ENCODE results near the gene FOXO3B. TPM values are rescaled to one million over a fixed set of nuclear protein-coding genes. Genes with fewer than 3 reads are reported as not detected.
"Not testable (repeated sequence)": the region's sequence is repeated elsewhere in the genome, so short reads cannot be mapped to it uniquely, and the experiment has no call there.

FOXO3B gene
- total RNA-seq, 1 experiment from 2014 or later: 18.6 TPM

- H2BK5ac ChIP-seq (ENCODE audit: insufficient read length, low read length); H3K14ac ChIP-seq (ENCODE audit: insufficient read depth, low read length); H3T11ph ChIP-seq (ENCODE audit: low read length); H3K4me3 Mint-ChIP-seq; H3K4ac ChIP-seq (ENCODE audit: low read depth, low read length); H3K23ac ChIP-seq (ENCODE audit: insufficient read length, low read depth, low read length); H3K18ac ChIP-seq (ENCODE audit: insufficient read length, low read depth, low read length); H2BK15ac ChIP-seq (ENCODE audit: low read depth, low read length); H2AFZ ChIP-seq (ENCODE audit: low read length); H3K9me3 ChIP-seq (ENCODE audit: control insufficient read depth, low read depth, low read length); DNase-seq; H3K4me1 Mint-ChIP-seq; H3K23me2 ChIP-seq (ENCODE audit: insufficient read length, low read depth, low read length, poor library complexity, severe bottlenecking); H3K56ac ChIP-seq (ENCODE audit: insufficient read length, low read depth, low read length); H3K27ac ChIP-seq (ENCODE audit: insufficient read length, low read depth, low read length); H3K9ac ChIP-seq (ENCODE audit: extremely low read depth, insufficient read length, low read length); H3K27ac Mint-ChIP-seq; H3K79me2 ChIP-seq (ENCODE audit: insufficient read depth, low read length); H4K91ac ChIP-seq (ENCODE audit: insufficient read length, low read depth, low read length); H3K27me3 Mint-ChIP-seq (ENCODE audit: low read depth); H3K4me2 ChIP-seq (ENCODE audit: insufficient read depth, insufficient read length, low read length); H4K8ac ChIP-seq (replicated peaks; ENCODE audit: insufficient read length, low read depth, low read length); H2BK120ac ChIP-seq (ENCODE audit: low read depth, low read length, poor library complexity, severe bottlenecking); H3K79me1 ChIP-seq (ENCODE audit: insufficient read depth, low read depth, low read length, poor library complexity, severe bottlenecking); H2BK12ac ChIP-seq (ENCODE audit: insufficient read length, low read depth, low read length); H2AK5ac ChIP-seq (ENCODE audit: insufficient read length, low read length); H4K20me1 ChIP-seq (ENCODE audit: control insufficient read depth, insufficient read depth, insufficient read length); H3K4me1 ChIP-seq (ENCODE audit: insufficient read depth, low read length); H2BK20ac ChIP-seq (ENCODE audit: low read depth, low read length, poor library complexity, severe bottlenecking); H3K27me3 ChIP-seq (ENCODE audit: insufficient read depth, low read length); H4K5ac ChIP-seq (ENCODE audit: insufficient read length, low read depth, low read length): not testable (repeated sequence)
- peaks cover 41 to 61% of the 10 kb centered on the region in 2 experiments for H3K9me3 Mint-ChIP-seq
- no CpG with 5 or more reads among the region's 102 CpGs for WGBS (ENCODE audit: extremely low coverage, insufficient read length, low lambda C conversion rate)
- peaks cover 65 to 80% (median 71%) of the 10 kb centered on the region in 3 experiments for H3K36me3 Mint-ChIP-seq (ENCODE audit: insufficient read depth in 1 of 3, low read depth in 3 of 3)
Observed at GRCh38 chr17:18672395-18673227, 9.5 kb downstream of the FOXO3B start.

- not testable (repeated sequence) for H3K56ac ChIP-seq (ENCODE audit: insufficient read length, low read depth, low read length); H3T11ph ChIP-seq (ENCODE audit: low read length); H2AFZ ChIP-seq (ENCODE audit: low read length); H2BK5ac ChIP-seq (ENCODE audit: insufficient read length, low read length); H4K20me1 ChIP-seq (ENCODE audit: control insufficient read depth, insufficient read depth, insufficient read length); H4K8ac ChIP-seq (replicated peaks; ENCODE audit: insufficient read length, low read depth, low read length); H3K27ac ChIP-seq (ENCODE audit: insufficient read length, low read depth, low read length); H3K4me1 Mint-ChIP-seq; H3K4me1 ChIP-seq (ENCODE audit: insufficient read depth, low read length); H3K18ac ChIP-seq (ENCODE audit: insufficient read length, low read depth, low read length); H3K27ac Mint-ChIP-seq; H3K4ac ChIP-seq (ENCODE audit: low read depth, low read length); H3K23me2 ChIP-seq (ENCODE audit: insufficient read length, low read depth, low read length, poor library complexity, severe bottlenecking); H3K4me2 ChIP-seq (ENCODE audit: insufficient read depth, insufficient read length, low read length); H3K4me3 Mint-ChIP-seq; H4K5ac ChIP-seq (ENCODE audit: insufficient read length, low read depth, low read length); DNase-seq; H3K23ac ChIP-seq (ENCODE audit: insufficient read length, low read depth, low read length); H4K91ac ChIP-seq (ENCODE audit: insufficient read length, low read depth, low read length); H3K27me3 ChIP-seq (ENCODE audit: insufficient read depth, low read length); H2AK5ac ChIP-seq (ENCODE audit: insufficient read length, low read length); H3K79me1 ChIP-seq (ENCODE audit: insufficient read depth, low read depth, low read length, poor library complexity, severe bottlenecking); H2BK120ac ChIP-seq (ENCODE audit: low read depth, low read length, poor library complexity, severe bottlenecking); H3K27me3 Mint-ChIP-seq (ENCODE audit: low read depth); H2BK15ac ChIP-seq (ENCODE audit: low read depth, low read length); H3K9me3 ChIP-seq (ENCODE audit: control insufficient read depth, low read depth, low read length); H2BK20ac ChIP-seq (ENCODE audit: low read depth, low read length, poor library complexity, severe bottlenecking); H3K79me2 ChIP-seq (ENCODE audit: insufficient read depth, low read length); H2BK12ac ChIP-seq (ENCODE audit: insufficient read length, low read depth, low read length); H3K9ac ChIP-seq (ENCODE audit: extremely low read depth, insufficient read length, low read length); H3K14ac ChIP-seq (ENCODE audit: insufficient read depth, low read length)
- no CpG with 5 or more reads among the region's 1 CpG for WGBS (ENCODE audit: extremely low coverage, insufficient read length, low lambda C conversion rate)
- Mint-ChIP-seq H3K9me3 (peaks cover 43 to 50% of the 10 kb centered on the region in 2 experiments), H3K36me3 (ENCODE audit: insufficient read depth in 1 of 3, low read depth in 3 of 3) (peaks cover 47 to 62% (median 59%) of the 10 kb centered on the region in 3 experiments)
Observed at GRCh38 chr17:18668625-18669024, 13.5 kb downstream of the FOXO3B start.

Measured in H9 (cell line).